Measurements from ENCODE around the gene KNOP1. TPM values are rescaled to one million over a fixed set of nuclear protein-coding genes. Genes with fewer than 3 reads are reported as not detected.

The KNOP1 gene
- total RNA-seq, 4 donors from 2014 or later, result 17.3 to 37.2 (median 26.2) TPM

DNA sequence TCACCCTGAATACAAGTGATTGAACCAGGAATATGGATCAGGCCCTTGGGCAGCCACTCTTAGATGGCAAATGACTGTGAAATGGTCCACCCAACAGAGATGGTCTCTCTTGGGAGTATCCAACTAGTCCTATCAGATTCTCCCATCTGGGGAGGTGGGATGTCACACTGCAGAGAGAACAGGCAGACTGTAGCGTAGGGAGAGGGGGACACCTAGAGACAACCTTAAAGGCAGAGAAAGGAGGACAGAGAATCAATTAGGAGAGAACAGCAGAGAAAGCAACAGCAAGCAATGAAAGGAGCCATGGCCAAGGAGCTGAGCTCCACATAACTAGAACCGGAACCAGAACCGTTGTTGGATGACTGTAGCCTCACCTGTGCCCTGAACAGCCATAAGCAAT lies 37.2 kb upstream of the KNOP1 start:
- peaks cover 0 to 72% (median 4%) of the 10 kb centered on the region in 4 donors for H3K4me1 ChIP-seq
- H3K36me3 ChIP-seq, result no peaks in the 10 kb centered on the region
- no peak for DNase-seq (ENCODE audit: low spot score in 2 of 2)
- TF ChIP-seq CTCF (IDR thresholded peaks at IDR 0.05) (no peak), POLR2A (IDR thresholded peaks at IDR 0.05) (no peak)
- no peaks in the 10 kb centered on the region for H3K9me3 ChIP-seq
- WGBS, 2 donors, result 94% methylated on average over 3 of the region's 3 CpGs
- no peak overlapping the region for H3K4me3 ChIP-seq
- H3K27me3 ChIP-seq, result no peaks in the 10 kb centered on the region
- H3K27ac ChIP-seq, result peak overlapping the region in 2 of 4 donors; percentile 59 to 80

DNA sequence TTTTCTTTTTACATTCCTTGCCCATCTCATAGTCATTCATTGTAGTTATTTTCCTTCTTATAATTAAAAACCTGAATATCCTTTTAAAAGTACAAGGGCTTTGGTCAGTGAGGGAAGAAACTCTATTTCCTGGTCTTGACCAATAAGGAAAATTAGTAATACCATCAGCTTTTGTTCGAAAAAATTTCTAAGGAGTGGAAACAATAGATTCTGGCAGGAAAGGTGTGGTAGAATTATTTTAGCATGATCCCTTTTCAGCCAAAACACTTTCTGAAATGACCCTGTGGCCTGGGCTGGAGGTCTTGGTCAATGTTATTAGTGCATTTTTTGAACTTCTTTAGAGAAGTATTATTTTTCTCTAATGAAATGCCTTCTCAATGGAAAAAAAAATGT lies 36.6 kb upstream of the KNOP1 start:
- no peak overlapping the region for H3K4me3 ChIP-seq
- H3K36me3 ChIP-seq, result no peaks in the 10 kb centered on the region
- peak overlapping the region in 2 of 4 donors; percentile 59 to 80 for H3K27ac ChIP-seq
- no peaks in the 10 kb centered on the region for H3K27me3 ChIP-seq
- DNase-seq (ENCODE audit: low spot score in 2 of 2), result no peak
- peaks cover 0 to 75% (median 4%) of the 10 kb centered on the region in 4 donors for H3K4me1 ChIP-seq
- TF ChIP-seq EP300 (IDR thresholded peaks at IDR 0.05) (no peak), POLR2A (IDR thresholded peaks at IDR 0.05) (no peak), CTCF (IDR thresholded peaks at IDR 0.05) (no peak)
- H3K9me3 ChIP-seq, result no peaks in the 10 kb centered on the region
- WGBS, 2 donors, result 58 to 68% methylated on average over 1 of the region's 1 CpG

DNA sequence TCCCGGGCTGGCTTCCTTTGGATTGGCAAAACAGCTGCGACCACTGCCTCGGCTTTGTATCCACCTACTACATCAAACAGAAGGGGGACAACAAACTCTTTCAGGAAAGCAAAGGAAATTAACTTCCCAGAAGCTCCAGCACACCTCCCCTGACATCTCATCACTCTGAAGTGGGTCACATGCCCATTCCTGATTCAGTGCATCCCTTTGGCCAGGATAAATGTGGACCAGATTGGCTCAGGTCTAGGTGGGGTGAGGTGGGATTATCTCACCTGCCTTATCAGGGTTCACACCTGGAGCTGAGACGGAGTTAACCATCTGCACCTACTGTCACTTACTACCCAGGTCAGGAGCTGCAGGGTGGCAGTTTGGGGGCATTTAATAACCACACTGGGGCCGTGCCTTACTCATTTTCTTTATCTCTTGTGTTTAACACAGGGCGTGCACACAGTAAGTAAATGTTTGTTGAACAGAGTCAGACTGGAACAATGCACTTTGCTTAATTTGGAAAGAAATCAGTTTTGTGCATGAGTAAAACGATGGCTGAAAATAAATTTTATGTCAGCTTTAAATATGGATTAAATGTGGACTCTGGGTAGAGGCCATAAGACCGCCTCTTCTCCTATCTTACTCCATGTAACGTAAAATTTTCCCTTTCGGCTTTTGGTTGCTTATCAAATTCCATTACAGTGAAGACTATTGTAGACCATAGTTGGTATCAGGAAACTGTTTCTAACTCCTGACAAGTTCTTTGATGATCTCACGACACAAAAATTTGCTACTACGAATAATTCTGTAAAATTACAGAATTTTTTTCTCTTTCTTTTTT lies 36.0 kb upstream of the KNOP1 start:
- no peak overlapping the region for H3K4me3 ChIP-seq
- 57 to 62% methylated on average over 12 of the region's 12 CpGs for WGBS, 2 donors
- no peaks in the 10 kb centered on the region for H3K9me3 ChIP-seq
- H3K36me3 ChIP-seq, result no peaks in the 10 kb centered on the region
- H3K4me1 ChIP-seq, result peaks cover 0 to 80% (median 4%) of the 10 kb centered on the region in 4 donors
- no peaks in the 10 kb centered on the region for H3K27me3 ChIP-seq
- TF ChIP-seq EP300 (IDR thresholded peaks at IDR 0.05) (no peak), POLR2A (IDR thresholded peaks at IDR 0.05) (no peak), CTCF (IDR thresholded peaks at IDR 0.05) (no peak)
- DNase-seq (ENCODE audit: low spot score in 2 of 2), result no peak
- H3K27ac ChIP-seq, result peak overlapping the region in 2 of 4 donors; percentile 59 to 80

GRCh38 chr16:19751478-19752385 lies 33.7 kb upstream of the KNOP1 start:
- no peaks in the 10 kb centered on the region for H3K27me3 ChIP-seq
- no peak overlapping the region for H3K4me3 ChIP-seq
- no peak for TF ChIP-seq CTCF (IDR thresholded peaks at IDR 0.05)
- no peak for TF ChIP-seq EP300 (IDR thresholded peaks at IDR 0.05)
- no peak for TF ChIP-seq POLR2A (IDR thresholded peaks at IDR 0.05)
- H3K36me3 ChIP-seq, result no peaks in the 10 kb centered on the region
- H3K9me3 ChIP-seq, result no peaks in the 10 kb centered on the region
- H3K4me1 ChIP-seq, result peaks cover 0 to 72% (median 0%) of the 10 kb centered on the region in 4 donors
- H3K27ac ChIP-seq, result peak overlapping the region in 1 of 4 donors; percentile 3
- WGBS, 2 donors, result 75 to 77% methylated on average over 6 of the region's 6 CpGs
- no peak for DNase-seq (ENCODE audit: low spot score in 2 of 2)

Measured in tibial nerve (tissue), 4 donors.